Activated CD8-positive, alpha-beta T cell treated with anti-CD3 and anti-CD28 coated beads, Interleukin-2, amount 10 ng/mL, durations not matched to agents 7 days and 5 days (primary cell): Measurements from ENCODE around the gene RARRES2. TPM values are rescaled to one million over a fixed set of nuclear protein-coding genes. Genes with fewer than 3 reads are reported as not detected.

Experiments
- ATAC-seq: fragments of 150-1000 bp; cut with Tn5 transposase; one replicate; pipeline ENCODE4 v1.10.0; 2021; ENCODE audit warnings: moderate library complexity
- CTCF ChIA-PET: fragments of 350-600 bp; sonication (Branson Sonifier 250); formaldehyde crosslinking; loops from one replicate; lab custom pipeline; 2021; ENCODE audit warnings: antibody characterized with exemption; lab: Charles Lee
- POLR2A ChIA-PET: fragments of 350-600 bp; sonication (Branson Sonifier 250); formaldehyde crosslinking; loops from one replicate; lab custom pipeline; 2021; ENCODE audit warnings: antibody characterized with exemption; lab: Charles Lee
- DNase-seq: peaks from one replicate; pipeline ENCODE4 v3.0.0-alpha.2; 2020
- H3K27ac Mint-ChIP-seq: one replicate; pipeline ENCODE4 v1.8.0; 2021; ENCODE audit warnings: mild to moderate bottlenecking, mixed read lengths
- H3K27me3 Mint-ChIP-seq: one replicate; pipeline ENCODE4 v1.8.0; 2021; ENCODE audit warnings: low read depth, mixed read lengths
- H3K36me3 Mint-ChIP-seq: one replicate; pipeline ENCODE4 v1.8.0; 2021; ENCODE audit warnings: low read depth, mixed read lengths
- H3K4me1 Mint-ChIP-seq: one replicate; pipeline ENCODE4 v1.8.0; 2021; ENCODE audit warnings: low read depth, mixed read lengths
- H3K4me3 Mint-ChIP-seq: one replicate; pipeline ENCODE4 v1.8.0; 2021; ENCODE audit warnings: mild to moderate bottlenecking, mixed read lengths
- H3K9me3 Mint-ChIP-seq: one replicate; pipeline ENCODE4 v1.8.0; 2022; ENCODE audit warnings: mixed read lengths; ENCODE audit not compliant: insufficient read depth
- total RNA-seq, 2 experiments: library from RNA; stranded (reverse); gene quantifications; one replicate each; pipeline ENCODE4 v1.2.3, GENCODE V29; 2021

RARRES2 gene
- total RNA-seq, 2 experiments from 2014 or later: not detected

DNA sequence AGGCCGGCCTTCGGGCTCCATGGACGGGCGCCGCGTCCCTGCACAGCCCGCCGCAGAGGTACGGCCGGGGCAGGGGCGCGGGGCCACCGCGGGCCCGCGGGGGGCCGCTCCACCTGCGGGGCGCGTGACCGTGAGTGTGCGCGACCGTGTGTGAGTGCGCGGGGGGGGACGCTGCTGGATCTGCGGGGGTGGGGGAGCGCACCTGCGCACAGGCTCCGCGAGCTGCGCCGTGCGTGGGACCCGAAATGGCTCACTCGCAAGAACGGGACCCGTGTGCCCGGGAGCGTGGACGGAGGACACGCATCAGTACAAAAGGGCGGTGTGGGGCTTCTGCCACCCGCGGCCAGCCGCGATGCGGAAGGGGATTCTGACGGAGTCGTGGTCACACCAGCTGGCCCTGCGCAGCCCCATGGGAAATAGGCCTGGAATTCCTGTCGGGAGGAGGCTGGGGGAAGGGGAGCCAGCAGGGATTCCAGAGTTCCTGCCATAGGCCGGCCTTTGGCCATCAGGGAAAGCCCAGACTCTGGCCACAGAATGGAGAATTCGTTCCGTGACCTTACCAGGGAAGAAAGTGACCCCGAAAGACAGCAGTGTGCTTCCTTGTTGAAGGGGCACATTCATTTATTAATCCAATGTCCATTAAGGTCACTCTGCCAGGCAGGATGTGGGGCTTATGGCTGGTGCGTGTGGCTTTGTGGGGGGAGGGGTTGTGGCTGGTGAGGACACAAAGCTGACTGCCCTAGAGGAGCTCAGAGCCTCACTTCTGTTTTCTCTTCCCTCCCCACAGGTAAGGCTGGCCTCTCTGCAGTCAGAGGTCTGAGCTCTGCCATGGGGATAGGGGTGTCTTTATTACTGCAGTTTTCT lies 27.7 kb upstream of the RARRES2 start:
- ChIA-PET POLR2A (interaction anchor here (0.8 to 1.8 kb wide), 8 partner anchors 10 to 45 kb away, joined by 3 to 13 read pairs (median 5); partner anchors contain the start of genes ACTR3C, LRRC61 and ZNF775), CTCF (interaction anchor here (0.9 to 3.3 kb wide), 5 partner anchors 9 to 38 kb away, joined by 4 to 31 read pairs (median 6); partner anchors contain the start of gene ZNF775)
- Mint-ChIP-seq H3K27me3 (no peaks in the 10 kb centered on the region), H3K36me3 (peaks cover 17% of the 10 kb centered on the region), H3K27ac (peak overlapping the region; percentile 91), H3K4me3 (peak overlapping the region; percentile 96), H3K9me3 (no peaks in the 10 kb centered on the region), H3K4me1 (peaks cover 41% of the 10 kb centered on the region)
- no peak for ATAC-seq
- DNase-seq: peak; percentile 48

DNA sequence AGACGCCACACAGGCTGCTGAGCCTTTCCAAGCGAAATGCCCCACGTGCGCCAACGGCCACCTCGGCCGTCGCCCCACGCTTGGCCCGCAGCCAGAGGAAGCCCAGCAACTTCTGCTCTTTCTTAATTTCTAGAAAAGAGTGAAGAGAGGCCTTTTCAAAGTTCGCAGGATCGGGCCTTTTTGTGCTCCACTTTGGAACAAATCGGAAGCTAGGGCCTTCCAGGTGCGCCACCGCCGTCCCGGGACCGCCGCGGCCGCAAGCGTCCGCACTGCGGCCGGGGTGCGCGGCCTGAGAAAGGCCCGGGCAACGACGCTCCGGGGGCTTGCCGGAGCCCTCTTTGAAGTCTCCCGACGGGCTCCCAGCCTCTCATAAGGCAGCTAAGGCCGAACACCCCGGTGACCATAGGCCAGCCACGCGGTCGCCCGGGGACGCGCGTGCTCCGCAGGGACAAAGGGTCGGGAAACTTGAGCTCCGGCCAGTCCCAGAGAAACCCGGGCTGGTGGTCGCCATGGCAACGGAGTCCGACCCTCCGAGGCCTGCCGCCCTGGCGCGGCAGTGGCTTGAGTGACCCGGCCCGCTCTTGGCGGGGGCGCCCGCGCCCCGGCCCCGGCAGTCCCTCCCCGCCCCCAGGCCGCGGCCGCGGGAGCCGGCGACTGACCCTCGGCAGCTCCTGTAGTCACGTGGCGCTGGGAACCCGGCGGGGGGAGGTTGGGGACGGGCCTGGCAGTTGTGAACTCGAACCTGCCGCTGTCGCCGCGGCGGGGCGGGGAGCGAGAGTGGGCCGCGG lies 26.9 kb upstream of the RARRES2 start, which contains the start of gene REPIN1:
REPIN1 (plus strand) TSS at position 727 of the 788 bp plus-strand sequence. CDS start 890 bp downstream, outside the sequence.
- no peaks in the 10 kb centered on the region for H3K27me3 Mint-ChIP-seq
- DNase-seq (peak; percentile 83), ATAC-seq (peak; percentile 73)
- peak within 1 kb of the TSS; percentile 91 for H3K27ac Mint-ChIP-seq
- ChIA-PET CTCF (interaction anchor here (0.9 to 3.3 kb wide), 4 partner anchors 10 to 37 kb away, joined by 4 to 31 read pairs (median 9); partner anchors contain the start of gene ZNF775), POLR2A (interaction anchor here (0.6 to 1.8 kb wide), 7 partner anchors 10 to 45 kb away, joined by 3 to 9 read pairs (median 4); partner anchors contain the start of genes ACTR3C and LRRC61)
- peaks cover 11% of the 10 kb centered on the region for H3K36me3 Mint-ChIP-seq
- peaks cover 46% of the 10 kb centered on the region for H3K4me1 Mint-ChIP-seq
- peak within 1 kb of the TSS; percentile 96 for H3K4me3 Mint-ChIP-seq
- no peaks in the 10 kb centered on the region for H3K9me3 Mint-ChIP-seq

DNA sequence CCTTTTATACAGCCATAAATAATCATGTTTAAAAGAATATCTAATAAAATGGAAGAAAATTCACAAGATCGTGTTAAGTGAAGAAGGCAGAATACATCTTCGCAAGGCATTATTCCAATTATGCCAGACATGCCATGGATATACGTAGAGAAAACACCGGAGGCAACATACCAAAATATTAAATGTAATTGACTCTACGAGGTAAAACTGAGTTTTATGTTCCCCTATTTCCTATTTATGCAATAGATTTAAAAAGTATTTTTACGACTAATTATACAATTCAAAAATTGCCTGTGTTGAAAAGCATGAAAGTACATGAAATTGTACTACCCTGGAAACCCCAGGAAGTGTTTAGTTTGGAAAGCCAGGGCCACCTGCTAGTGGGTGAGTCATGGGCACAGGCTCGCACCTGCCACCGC lies 26.3 kb upstream of the RARRES2 start:
- POLR2A ChIA-PET: interaction anchor here (1.1 to 2.4 kb wide), 4 partner anchors 9 to 38 kb away, joined by 4 to 9 read pairs (median 6); a partner anchor contains a TSS
- H3K4me1 Mint-ChIP-seq: peaks cover 46% of the 10 kb centered on the region
- peak overlapping the region; percentile 75 for H3K27ac Mint-ChIP-seq
- no peak for DNase-seq
- ATAC-seq: no peak
- H3K27me3 Mint-ChIP-seq: no peaks in the 10 kb centered on the region
- CTCF ChIA-PET: interaction anchor here (0.9 to 3.3 kb wide), 4 partner anchors 11 to 39 kb away, joined by 4 to 31 read pairs (median 12); partner anchors contain the start of gene ZNF775
- peak overlapping the region; percentile 74 for H3K4me3 Mint-ChIP-seq
- H3K9me3 Mint-ChIP-seq: no peaks in the 10 kb centered on the region
- H3K36me3 Mint-ChIP-seq: peaks cover 4% of the 10 kb centered on the region

DNA sequence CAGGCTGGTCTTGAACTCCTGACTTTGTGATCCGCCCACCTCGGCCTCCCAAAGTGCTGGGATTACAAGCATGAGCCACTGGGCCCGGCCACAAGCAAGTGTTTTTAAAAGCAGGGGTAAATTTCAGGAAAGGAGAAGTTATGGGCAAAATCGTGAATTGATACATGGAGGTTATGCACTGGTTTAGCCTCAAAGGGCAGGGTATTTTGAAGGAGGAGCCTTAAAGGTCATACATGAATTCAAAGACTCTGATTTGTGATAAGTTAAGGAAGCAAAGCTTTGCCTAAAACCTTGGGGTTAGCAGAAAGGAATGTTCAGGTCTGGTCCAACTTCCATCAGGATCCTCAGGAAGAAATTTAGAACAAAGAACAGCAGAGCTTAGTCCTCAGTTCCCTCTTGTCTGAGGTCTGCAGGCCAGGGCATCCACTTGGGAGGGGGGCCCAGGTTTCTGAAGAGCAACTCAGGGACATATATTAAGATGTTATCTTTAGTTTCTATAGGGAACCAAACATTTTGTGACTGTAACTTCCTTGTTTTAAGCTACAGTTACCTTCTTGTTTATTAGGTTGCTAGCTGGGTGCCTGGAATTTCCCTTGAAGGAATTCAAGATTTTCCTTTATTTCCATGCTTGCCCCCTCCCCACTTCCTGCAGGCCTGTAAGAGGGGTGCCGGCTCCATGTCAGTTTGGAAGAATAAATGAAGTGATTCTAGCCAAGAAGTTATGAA lies 24.4 kb upstream of the RARRES2 start:
- Mint-ChIP-seq H3K9me3 (no peaks in the 10 kb centered on the region), H3K27me3 (no peaks in the 10 kb centered on the region), H3K27ac (no peak overlapping the region), H3K4me1 (peaks cover 47% of the 10 kb centered on the region), H3K36me3 (peaks cover 1% of the 10 kb centered on the region), H3K4me3 (no peak overlapping the region)
- ATAC-seq (no peak), DNase-seq (no peak)
- POLR2A ChIA-PET: interaction anchor here (0.9 to 2.4 kb wide), 3 partner anchors 8 to 42 kb away, joined by 3 to 6 read pairs (median 3); partner anchors contain the start of genes ACTR3C and LRRC61
- CTCF ChIA-PET: interaction anchor here (0.6 to 3.0 kb wide), 9 partner anchors 8 to 52 kb away, joined by 3 to 13 read pairs (median 4); a partner anchor contains a TSS

DNA sequence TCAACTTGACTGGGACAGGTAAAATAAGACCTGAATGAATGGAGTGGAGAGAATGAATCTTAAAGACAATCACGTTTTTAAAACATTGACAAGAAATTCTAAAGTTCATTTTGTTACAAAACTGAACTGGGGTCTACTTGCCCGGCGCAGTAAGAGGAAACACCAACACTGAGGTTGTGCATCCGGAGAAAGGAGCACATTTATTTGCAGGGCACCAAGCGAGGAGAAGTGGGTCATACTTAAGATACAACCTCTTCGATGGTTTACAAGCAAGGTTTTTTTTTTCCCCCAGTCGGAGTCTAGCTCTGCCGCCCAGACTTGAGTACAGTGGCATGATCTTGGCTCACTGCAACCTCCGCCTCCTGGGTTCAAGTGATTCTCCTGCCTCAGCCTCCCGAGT lies 23.8 kb upstream of the RARRES2 start:
- Mint-ChIP-seq H3K4me1 (peaks cover 43% of the 10 kb centered on the region), H3K27me3 (no peaks in the 10 kb centered on the region), H3K4me3 (no peak overlapping the region), H3K27ac (no peak overlapping the region), H3K36me3 (peaks cover under 1% of the 10 kb centered on the region), H3K9me3 (no peaks in the 10 kb centered on the region)
- DNase-seq (no peak), ATAC-seq (no peak)
- ChIA-PET POLR2A (no interaction called here), CTCF (interaction anchor here (1.5 to 3.0 kb wide), 6 partner anchors 8 to 41 kb away, joined by 3 to 13 read pairs (median 6); a partner anchor contains a TSS)

DNA sequence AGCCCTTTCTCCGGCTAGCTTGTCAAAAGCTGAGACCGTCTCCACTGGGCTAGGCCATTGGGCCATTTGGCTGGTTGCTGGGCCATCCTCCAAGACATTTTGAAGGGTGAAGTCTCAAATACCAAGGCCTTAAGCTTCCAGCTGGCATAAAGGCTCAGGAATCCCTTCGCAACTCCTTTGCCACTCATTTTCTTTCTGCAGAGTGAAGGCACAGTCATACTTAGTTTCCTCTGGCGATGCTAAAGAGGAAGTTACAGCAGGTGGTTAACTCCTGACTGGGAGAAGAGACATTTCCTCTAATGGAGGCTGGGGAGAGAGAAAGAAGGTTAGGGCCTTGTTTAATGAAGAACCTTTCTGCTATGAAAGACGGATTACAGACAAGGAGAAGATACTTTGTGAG lies 22.4 kb upstream of the RARRES2 start:
- ATAC-seq (no peak), DNase-seq (no peak)
- Mint-ChIP-seq H3K4me3 (no peak overlapping the region), H3K27ac (no peak overlapping the region), H3K4me1 (peaks cover 43% of the 10 kb centered on the region), H3K36me3 (peaks cover 3% of the 10 kb centered on the region), H3K27me3 (peaks cover 4% of the 10 kb centered on the region), H3K9me3 (no peaks in the 10 kb centered on the region)
- ChIA-PET CTCF (interaction anchor here (1.6 kb wide), 1 partner anchor 8 kb away, joined by 4 read pairs; no protein-coding TSS in a partner anchor), POLR2A (interaction anchor here (1.6 kb wide), 1 partner anchor 14 kb away, joined by 5 read pairs; no protein-coding TSS in a partner anchor)

DNA sequence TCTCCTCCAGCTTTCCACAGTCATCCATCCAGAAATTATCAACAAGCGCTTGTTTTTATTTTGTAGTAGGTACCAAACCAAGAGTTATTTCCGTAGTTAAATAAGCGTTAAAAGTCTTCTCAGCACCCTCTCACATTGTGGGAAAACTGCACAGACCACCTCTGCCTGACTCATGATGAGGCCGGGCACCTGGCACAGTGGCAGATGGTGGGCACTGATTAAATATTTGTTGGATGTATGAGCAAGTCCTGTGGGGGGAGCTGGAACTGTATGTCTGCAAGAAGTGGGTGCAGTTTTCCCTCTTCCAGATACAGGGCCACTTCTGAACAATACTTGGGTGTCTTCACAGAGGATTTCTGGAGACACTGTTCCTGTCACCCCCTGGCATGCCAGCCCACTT lies 21.9 kb upstream of the RARRES2 start:
- Mint-ChIP-seq H3K4me3 (no peak overlapping the region), H3K4me1 (peaks cover 47% of the 10 kb centered on the region), H3K36me3 (peaks cover 3% of the 10 kb centered on the region), H3K9me3 (no peaks in the 10 kb centered on the region), H3K27ac (no peak overlapping the region), H3K27me3 (peaks cover 4% of the 10 kb centered on the region)
- ChIA-PET CTCF (no interaction called here), POLR2A (interaction anchor here (1.6 kb wide), 1 partner anchor 15 kb away, joined by 5 read pairs; no protein-coding TSS in a partner anchor)
- no peak for DNase-seq
- ATAC-seq: no peak

DNA sequence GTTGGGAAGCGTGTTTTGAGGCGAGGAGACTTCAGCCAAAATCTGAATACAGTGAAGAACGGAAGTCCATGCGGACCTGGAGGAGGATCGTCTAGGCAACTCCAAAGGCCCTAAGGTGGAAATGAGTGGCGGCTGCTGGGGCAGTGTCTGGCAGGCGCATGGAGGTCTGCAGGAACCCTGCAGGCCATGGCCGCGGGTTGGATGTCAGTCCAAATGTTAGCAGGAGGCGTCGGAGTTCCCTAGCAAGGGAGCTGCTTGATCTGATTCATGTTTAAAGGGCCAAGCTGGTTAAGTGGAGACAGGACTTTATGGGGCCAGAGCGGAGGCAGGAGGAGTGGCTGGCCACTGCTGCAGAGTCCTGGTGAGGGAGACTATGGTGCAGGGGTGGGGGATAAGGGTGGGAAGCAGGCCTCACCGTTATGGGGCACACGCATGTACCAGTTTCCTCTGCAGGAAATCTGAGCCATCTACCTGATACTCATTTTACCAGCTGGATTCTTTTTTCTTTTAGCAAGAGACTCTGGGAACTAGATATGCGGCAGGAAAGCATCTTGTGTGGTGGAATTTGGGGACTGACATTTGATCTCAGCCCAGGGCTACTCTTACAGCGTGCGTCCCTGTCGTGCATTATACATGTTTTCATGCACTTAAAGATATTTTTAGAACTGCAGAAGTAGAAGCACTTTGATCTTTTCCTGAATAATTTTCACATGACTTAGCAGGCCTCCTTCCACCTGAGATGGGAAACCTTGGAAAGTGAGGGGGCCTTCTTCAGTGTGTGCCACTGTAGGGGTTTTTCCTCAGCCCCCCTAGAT lies 20.6 kb upstream of the RARRES2 start:
- peaks cover 3% of the 10 kb centered on the region for H3K36me3 Mint-ChIP-seq
- H3K27me3 Mint-ChIP-seq: peaks cover 4% of the 10 kb centered on the region
- no peaks in the 10 kb centered on the region for H3K9me3 Mint-ChIP-seq
- DNase-seq (no peak), ATAC-seq (no peak)
- H3K27ac Mint-ChIP-seq: no peak overlapping the region
- ChIA-PET CTCF (interaction anchor here (1.7 kb wide), 1 partner anchor 16 kb away, joined by 3 read pairs; no protein-coding TSS in a partner anchor), POLR2A (no interaction called here)
- no peak overlapping the region for H3K4me3 Mint-ChIP-seq
- H3K4me1 Mint-ChIP-seq: peaks cover 53% of the 10 kb centered on the region

DNA sequence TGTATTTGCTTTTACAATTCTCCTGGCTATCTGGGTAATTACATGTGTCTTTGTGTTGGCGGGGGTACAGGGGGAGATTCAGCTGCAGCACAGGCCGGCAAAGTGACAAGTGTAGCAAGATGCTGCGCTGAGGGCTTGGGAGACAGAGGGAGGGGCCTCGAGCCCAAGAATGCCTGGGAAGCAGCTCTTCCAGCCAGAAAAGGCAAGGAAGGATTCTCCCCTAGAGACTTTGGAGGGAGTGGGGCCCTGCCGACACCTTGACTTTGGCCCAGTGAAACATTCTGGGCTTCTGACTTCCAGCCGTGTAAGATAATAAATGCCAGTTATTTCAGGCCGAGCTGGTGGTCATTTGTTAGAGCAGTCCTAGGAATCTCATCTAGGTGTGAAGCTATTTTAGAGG lies 20.0 kb upstream of the RARRES2 start:
- peaks cover 3% of the 10 kb centered on the region for H3K36me3 Mint-ChIP-seq
- CTCF ChIA-PET: interaction anchor here (0.7 to 1.7 kb wide), 2 partner anchors 15 to 16 kb away, joined by 3 read pairs; no protein-coding TSS in a partner anchor
- no peaks in the 10 kb centered on the region for H3K9me3 Mint-ChIP-seq
- DNase-seq: no peak
- H3K27me3 Mint-ChIP-seq: peaks cover 4% of the 10 kb centered on the region
- no peak for ATAC-seq
- POLR2A ChIA-PET: no interaction called here
- peaks cover 57% of the 10 kb centered on the region for H3K4me1 Mint-ChIP-seq
- no peak overlapping the region for H3K4me3 Mint-ChIP-seq
- H3K27ac Mint-ChIP-seq: no peak overlapping the region
